ENCODE data around the gene GGT5.
"Not testable (repeated sequence)": the region's sequence is repeated elsewhere in the genome, so short reads cannot be mapped to it uniquely, and the experiment has no call there.

DNA sequence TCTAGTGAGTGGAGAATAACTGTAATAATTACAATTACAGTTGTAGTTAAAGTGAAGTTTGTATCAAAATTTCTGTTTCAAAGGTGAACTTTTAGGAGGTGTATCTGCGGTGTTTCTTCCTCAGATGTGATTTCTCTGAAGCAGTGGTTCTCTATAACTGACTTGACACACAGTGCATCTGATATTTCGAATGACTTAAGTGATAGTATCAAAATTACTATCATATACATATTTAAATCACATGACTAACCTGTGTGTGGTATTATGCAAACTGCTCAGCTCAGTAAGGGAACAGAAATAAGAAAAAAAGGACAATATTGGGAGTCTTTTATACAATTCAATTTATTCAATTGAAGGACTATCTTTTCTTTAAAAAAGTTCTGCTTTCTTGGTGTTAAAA, 28.1 kb upstream of the GGT5 start:
- TF ChIP-seq, protein P1, sequence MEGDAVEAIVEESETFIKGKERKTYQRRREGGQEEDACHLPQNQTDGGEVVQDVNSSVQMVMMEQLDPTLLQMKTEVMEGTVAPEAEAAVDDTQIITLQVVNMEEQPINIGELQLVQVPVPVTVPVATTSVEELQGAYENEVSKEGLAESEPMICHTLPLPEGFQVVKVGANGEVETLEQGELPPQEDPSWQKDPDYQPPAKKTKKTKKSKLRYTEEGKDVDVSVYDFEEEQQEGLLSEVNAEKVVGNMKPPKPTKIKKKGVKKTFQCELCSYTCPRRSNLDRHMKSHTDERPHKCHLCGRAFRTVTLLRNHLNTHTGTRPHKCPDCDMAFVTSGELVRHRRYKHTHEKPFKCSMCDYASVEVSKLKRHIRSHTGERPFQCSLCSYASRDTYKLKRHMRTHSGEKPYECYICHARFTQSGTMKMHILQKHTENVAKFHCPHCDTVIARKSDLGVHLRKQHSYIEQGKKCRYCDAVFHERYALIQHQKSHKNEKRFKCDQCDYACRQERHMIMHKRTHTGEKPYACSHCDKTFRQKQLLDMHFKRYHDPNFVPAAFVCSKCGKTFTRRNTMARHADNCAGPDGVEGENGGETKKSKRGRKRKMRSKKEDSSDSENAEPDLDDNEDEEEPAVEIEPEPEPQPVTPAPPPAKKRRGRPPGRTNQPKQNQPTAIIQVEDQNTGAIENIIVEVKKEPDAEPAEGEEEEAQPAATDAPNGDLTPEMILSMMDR (IDR thresholded peaks at IDR 0.05; ENCODE audit: low read depth, low read length, poor library complexity, severe bottlenecking) = not testable (repeated sequence)
- not testable (repeated sequence) for TF ChIP-seq EZH2phosphoT487 (IDR thresholded peaks at IDR 0.05; ENCODE audit: borderline replicate concordance, low read length)
